ENCODE measurements around the gene GLB1L3. TPM values are rescaled to one million over a fixed set of nuclear protein-coding genes. Genes with fewer than 3 reads are reported as not detected.

The GLB1L3 gene
- total RNA-seq, 2 experiments from 2014 or later: 11.2 to 11.9 TPM

GRCh38 chr11:134365011-134365925 lies 89.1 kb downstream of the GLB1L3 start:
- ATAC-seq (no peak), DNase-seq (no peak)
- ChIA-PET POLR2A (no interaction called here), CTCF (no interaction called here)
- Mint-ChIP-seq H3K27ac (no peak overlapping the region), H3K4me1 (ENCODE audit: low read depth) (peaks cover 4% of the 10 kb centered on the region), H3K4me3 (no peak overlapping the region), H3K27me3 (peaks cover 2% of the 10 kb centered on the region), H3K36me3 (ENCODE audit: low read depth) (no peaks in the 10 kb centered on the region), H3K9me3 (no peaks in the 10 kb centered on the region)
- intact Hi-C loops (cut with micrococcal nuclease): no loop called here
- TF ChIP-seq CTCF (IDR thresholded peaks at IDR 0.05): no peak

GRCh38 chr11:134366254-134366653 lies 90.1 kb downstream of the GLB1L3 start:
- Mint-ChIP-seq H3K4me1 (ENCODE audit: low read depth) (peaks cover under 1% of the 10 kb centered on the region), H3K36me3 (ENCODE audit: low read depth) (no peaks in the 10 kb centered on the region), H3K9me3 (no peaks in the 10 kb centered on the region), H3K4me3 (no peak overlapping the region), H3K27me3 (peaks cover 2% of the 10 kb centered on the region), H3K27ac (no peak overlapping the region)
- no peak for DNase-seq
- ChIA-PET CTCF (no interaction called here), POLR2A (no interaction called here)
- no peak for ATAC-seq
- intact Hi-C loops (cut with micrococcal nuclease): no loop called here
- no peak for TF ChIP-seq CTCF (IDR thresholded peaks at IDR 0.05)

GRCh38 chr11:134367781-134368180 lies 91.6 kb downstream of the GLB1L3 start:
- Mint-ChIP-seq H3K9me3 (no peaks in the 10 kb centered on the region), H3K27me3 (no peaks in the 10 kb centered on the region), H3K36me3 (ENCODE audit: low read depth) (no peaks in the 10 kb centered on the region), H3K4me1 (ENCODE audit: low read depth) (no peaks in the 10 kb centered on the region), H3K27ac (no peak overlapping the region), H3K4me3 (no peak overlapping the region)
- no peak for TF ChIP-seq CTCF (IDR thresholded peaks at IDR 0.05)
- DNase-seq: no peak
- POLR2A ChIA-PET: no interaction called here
- CTCF ChIA-PET: no interaction called here
- intact Hi-C loops (cut with micrococcal nuclease): no loop called here
- no peak for ATAC-seq

Other genes with a start within 250 kb of the GLB1L3 start
- gene JAM3, start 207.3 kb upstream of the GLB1L3 start, total RNA-seq: 10 to 100 TPM; 24.9 to 26.8 TPM
- 100 to 1,000 TPM in 1 of 2 experiments, 10 to 100 TPM in 1; 98.4 to 102 TPM for gene NCAPD3, start 52.4 kb upstream of the GLB1L3 start, total RNA-seq
- gene VPS26B, start 51.7 kb upstream of the GLB1L3 start, total RNA-seq: 10 to 100 TPM; 35.6 TPM
- gene THYN1, start 23.0 kb upstream of the GLB1L3 start, total RNA-seq: 10 to 100 TPM; 70.1 to 75.3 TPM
- gene ACAD8, start 22.8 kb upstream of the GLB1L3 start, total RNA-seq: 10 to 100 TPM; 13.1 to 13.8 TPM
- 1 to 10 TPM; 4.7 to 6.0 TPM for gene GLB1L2, start 55.6 kb downstream of the GLB1L3 start, total RNA-seq
- gene B3GAT1, start 135.9 kb downstream of the GLB1L3 start, total RNA-seq: under 1 TPM in 1 of 2 experiments, not detected in 1; 0.07 TPM